GM12865 (cell line): ENCODE measurements around the gene PTPRJ.

Experiments used
- DNase-seq: peaks from one replicate; pipeline ENCODE4 v3.0.0; 2010; ENCODE audit warnings: low read depth
- H3K4me3 ChIP-seq: 2 replicates; pipeline ENCODE4 v1.5.1; 2011; ENCODE audit warnings: mild to moderate bottlenecking, low read depth, low read length, control low read depth
- TF ChIP-seq, protein P1 (sequence below): IDR thresholded peaks from 2 replicates; pipeline ENCODE4 v1.5.1; 2011; ENCODE audit warnings: low read length, control low read depth, low read depth, inconsistent platforms; ENCODE audit not compliant: insufficient read depth; ENCODE audit errors: missing control alignments

PTPRJ gene

DNA sequence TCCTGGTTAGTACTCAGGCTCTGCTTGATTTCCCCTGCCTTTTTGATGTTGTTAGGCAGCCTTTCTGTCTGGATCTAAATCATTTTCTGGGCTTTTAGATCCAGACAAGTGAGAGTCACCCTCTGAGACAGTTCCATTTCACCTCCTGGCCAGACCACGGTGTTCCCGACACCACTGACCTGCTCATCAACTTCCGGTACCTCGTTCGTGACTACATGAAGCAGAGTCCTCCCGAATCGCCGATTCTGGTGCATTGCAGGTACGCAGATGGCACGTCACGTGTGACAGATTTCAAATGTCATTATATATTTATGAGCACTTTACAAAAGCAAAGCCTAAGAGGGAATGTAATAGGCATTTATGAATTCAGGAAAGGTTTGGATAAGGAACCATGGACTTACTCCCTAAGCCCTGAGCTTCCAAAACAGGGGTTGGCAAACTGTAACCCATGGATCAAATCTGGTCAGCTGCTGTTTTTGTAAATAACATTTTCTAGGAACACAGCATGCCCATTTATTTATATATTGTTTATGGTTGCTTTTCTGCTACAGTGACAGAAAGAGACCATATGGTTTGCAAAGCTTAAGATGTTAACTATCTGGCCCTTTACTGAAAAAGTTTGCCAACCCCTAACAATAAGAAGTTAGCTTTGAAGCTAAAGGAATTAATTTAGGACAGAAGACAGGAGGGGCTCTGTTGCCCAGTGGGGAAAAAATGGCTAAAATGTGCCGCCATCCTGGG is 183.2 kb downstream of the PTPRJ start:
- H3K4me3 ChIP-seq = no peak overlapping the region
- TF ChIP-seq, protein P1, sequence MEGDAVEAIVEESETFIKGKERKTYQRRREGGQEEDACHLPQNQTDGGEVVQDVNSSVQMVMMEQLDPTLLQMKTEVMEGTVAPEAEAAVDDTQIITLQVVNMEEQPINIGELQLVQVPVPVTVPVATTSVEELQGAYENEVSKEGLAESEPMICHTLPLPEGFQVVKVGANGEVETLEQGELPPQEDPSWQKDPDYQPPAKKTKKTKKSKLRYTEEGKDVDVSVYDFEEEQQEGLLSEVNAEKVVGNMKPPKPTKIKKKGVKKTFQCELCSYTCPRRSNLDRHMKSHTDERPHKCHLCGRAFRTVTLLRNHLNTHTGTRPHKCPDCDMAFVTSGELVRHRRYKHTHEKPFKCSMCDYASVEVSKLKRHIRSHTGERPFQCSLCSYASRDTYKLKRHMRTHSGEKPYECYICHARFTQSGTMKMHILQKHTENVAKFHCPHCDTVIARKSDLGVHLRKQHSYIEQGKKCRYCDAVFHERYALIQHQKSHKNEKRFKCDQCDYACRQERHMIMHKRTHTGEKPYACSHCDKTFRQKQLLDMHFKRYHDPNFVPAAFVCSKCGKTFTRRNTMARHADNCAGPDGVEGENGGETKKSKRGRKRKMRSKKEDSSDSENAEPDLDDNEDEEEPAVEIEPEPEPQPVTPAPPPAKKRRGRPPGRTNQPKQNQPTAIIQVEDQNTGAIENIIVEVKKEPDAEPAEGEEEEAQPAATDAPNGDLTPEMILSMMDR = no peak
- DNase-seq = no peak

DNA sequence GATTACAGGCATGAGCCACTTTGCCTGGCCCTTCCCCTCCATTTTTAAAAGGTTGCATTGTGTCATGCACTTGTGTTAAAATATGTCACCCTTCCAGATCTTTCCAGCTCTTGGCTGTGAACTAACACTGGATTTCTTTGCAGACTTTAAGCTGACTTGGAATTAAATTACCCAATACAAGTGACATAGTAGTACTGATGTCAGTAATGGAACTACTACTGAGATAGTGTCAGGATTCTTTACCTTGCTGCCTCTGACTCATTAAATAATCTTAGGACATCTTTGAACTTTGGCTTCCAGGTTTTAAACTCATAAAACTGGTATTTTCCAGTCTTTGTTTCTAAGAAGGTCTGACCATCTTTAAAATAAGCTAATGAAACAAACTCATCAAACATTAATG is 184.5 kb downstream of the PTPRJ start:
- TF ChIP-seq, protein P1 = no peak
- no peak overlapping the region for H3K4me3 ChIP-seq
- DNase-seq = no peak

DNA sequence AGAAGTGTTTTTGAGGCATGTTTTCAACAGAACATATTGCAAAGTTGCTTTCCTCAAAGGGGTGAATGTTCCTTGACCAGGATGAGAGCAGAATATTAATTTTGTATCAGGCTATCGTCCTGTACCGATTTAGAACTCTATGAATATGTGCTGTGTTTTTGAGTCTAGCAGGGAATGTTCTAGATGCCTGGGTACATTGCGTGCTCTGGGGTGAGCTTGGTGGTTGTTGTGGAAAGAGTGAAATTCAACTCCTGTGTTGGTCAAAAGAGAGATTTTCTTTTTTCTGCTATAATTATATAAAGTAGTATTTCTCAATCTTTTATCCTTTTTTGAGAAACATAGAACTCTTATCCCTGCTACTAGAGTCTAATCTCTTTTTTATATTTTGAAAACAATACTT is 185.1 kb downstream of the PTPRJ start:
- TF ChIP-seq, protein P1 = no peak
- DNase-seq = no peak

DNA sequence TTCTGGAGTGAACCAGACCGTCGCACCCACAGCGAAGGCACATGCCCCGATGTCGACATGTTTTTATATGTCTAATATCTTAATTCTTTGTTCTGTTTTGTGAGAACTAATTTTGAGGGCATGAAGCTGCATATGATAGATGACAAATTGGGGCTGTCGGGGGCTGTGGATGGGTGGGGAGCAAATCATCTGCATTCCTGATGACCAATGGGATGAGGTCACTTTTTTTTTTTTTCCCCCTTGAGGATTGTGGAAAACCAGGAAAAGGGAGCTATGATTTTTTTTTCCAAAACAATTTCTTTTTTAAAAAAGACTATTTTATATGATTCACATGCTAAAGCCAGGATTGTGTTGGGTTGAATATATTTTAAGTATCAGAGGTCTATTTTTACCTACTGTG is 187.0 kb downstream of the PTPRJ start:
- DNase-seq = no peak

More for the DNA sequence above, 185.1 kb downstream of the PTPRJ start:
- H3K4me3 ChIP-seq = no peak overlapping the region

DNA sequence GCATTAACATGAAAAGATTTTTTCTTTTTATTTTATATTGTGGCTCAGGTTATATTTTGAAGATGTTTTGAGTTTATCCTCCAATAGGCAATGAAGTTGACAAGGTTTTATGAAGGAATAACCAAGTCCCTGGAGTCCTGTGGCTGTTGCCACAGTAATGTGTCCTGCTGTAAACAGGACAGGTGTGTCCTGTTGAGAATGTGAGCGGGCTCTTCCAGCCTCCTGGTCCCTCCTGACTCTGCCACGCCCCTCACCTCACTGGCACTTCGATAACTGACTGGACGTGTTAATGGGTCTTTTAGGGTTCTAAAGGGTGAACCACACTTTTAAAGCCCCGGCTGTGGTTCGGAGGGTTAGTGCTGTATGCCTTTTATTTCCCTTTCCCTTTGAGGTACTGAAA is 188.5 kb downstream of the PTPRJ start:
- DNase-seq = no peak
- TF ChIP-seq, protein P1 = no peak
- H3K4me3 ChIP-seq = no peak overlapping the region

More for the DNA sequence above, 187.0 kb downstream of the PTPRJ start:
- TF ChIP-seq, protein P1 = no peak
- H3K4me3 ChIP-seq = no peak overlapping the region

DNA sequence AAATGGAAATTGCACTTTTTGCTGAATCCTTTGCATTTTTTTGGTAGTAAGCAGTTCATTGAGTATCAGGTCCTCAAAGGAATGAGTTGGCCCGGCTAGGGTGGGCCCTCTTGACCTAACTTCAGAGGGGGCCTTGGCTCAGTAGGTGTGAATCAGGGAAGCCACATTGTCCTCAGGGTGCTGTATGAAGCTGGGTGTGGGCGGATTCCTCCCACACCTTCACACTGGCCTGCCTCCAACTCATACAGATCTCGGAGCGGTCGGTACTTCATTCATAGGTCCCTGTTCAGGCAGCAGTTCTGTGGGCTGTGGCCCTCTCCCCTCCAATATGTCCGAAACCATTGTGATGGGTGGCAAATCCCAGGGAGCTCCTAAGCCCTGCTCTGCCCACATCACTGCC is 188.9 kb downstream of the PTPRJ start:
- no peak overlapping the region for H3K4me3 ChIP-seq
- DNase-seq = no peak
- TF ChIP-seq, protein P1 = no peak

DNA sequence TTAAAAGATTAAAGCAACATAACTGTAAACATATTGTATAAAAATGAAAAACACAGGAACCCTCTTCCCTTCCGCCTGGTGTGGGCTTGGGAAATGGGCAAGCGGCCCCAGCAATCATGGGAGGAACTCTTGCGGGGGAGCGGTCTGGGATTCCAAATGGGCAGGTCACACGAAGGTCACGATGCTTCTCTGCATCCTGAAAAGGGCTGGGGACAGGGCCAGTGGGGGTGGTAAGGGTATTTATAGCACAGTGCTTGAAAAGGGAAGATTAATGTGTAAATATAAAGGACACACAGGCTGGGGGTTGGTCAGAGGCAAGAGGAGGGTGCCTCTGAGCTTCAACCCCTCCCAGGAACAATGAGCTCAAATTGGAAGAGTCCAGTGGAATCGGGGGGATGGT is 189.4 kb downstream of the PTPRJ start:
- no peak for DNase-seq
- H3K4me3 ChIP-seq = no peak overlapping the region
- TF ChIP-seq, protein P1 = no peak
